ENCODE measurements around the gene TBC1D13. TPM values are rescaled to one million over a fixed set of nuclear protein-coding genes. Genes with fewer than 3 reads are reported as not detected.

TBC1D13 gene
- total RNA-seq, 1 donor from 2014 or later, result 27.1 TPM

DNA sequence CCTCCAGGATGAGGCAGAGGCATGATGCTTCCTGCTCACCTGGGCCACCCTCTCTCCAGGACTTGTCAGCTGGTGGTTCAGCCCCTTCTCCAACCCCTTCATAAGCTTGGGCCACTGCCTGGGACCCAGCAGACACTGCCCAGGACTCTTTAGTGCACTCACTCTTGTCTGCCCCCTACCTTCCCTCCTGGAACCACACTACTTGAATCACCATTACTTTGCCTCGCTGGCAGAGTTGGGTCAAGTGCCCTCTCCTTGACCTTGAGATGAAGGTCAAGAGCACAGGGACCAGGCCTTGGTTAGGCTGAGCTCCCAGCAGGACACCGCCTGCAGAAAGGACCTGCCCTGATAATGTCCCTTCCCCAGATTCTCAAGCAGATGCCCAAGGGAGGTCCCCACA lies 22.8 kb downstream of the TBC1D13 start:
- no peak overlapping the region for H3K4me3 ChIP-seq (ENCODE audit: low read depth, low read length)
- TF ChIP-seq CTCF (conservative IDR thresholded peaks at IDR 0.05; ENCODE audit: low read depth, low read length), result no peak
- DNase-seq (ENCODE audit: low read depth), result no peak

- no peak for DNase-seq (ENCODE audit: low read depth)
- H3K4me3 ChIP-seq (ENCODE audit: low read depth, low read length), result no peak overlapping the region
- no peak for TF ChIP-seq CTCF (conservative IDR thresholded peaks at IDR 0.05; ENCODE audit: low read depth, low read length)
Observed at GRCh38 chr9:128810873-128811272, 23.8 kb downstream of the TBC1D13 start.

DNA sequence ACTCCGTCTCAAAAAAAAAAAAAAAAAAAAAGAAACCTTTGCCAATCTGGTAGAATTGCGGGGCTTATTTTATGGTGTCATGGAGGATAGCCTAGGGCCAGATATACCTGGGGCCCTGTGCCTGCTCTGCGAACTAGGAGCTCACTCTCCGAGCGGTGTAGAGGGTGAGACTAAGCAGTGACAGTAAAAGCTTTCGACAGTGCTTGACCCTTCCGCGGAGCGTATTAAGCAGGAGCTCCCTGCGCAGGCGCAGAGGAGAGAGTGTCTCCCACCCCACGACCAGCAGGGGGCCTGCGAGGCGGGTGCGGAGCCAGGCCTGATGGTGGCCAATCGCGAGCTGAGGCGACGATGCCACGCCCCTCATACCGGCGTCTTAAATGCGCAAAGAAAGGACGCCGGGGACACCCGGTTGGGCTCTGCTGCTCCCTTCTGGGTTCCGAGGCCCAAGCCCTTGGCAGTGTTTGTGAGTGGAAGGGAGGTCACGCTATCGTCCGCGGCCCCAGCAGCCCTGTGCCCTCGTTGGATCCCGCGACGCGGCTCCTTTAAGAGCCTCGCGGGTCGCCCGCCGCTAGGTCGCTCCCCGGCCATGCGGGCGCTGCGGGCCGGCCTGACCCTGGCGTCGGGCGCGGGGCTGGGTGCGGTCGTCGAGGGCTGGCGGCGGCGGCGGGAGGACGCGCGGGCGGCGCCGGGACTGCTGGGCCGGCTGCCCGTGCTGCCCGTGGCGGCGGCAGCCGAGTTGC lies 31.2 kb downstream of the TBC1D13 start, which contains the start of gene ENDOG:
Gene ENDOG, plus strand, starts transcription at position 402 of the 740 bp plus-strand sequence. Its CDS starts 185 bp downstream, at position 587.
- peak within 1 kb of the TSS; percentile 72 for H3K4me3 ChIP-seq (ENCODE audit: low read depth, low read length)
- peak; percentile 56 for DNase-seq (ENCODE audit: low read depth)
- peak; percentile 91 for TF ChIP-seq CTCF (conservative IDR thresholded peaks at IDR 0.05; ENCODE audit: low read depth, low read length)

DNA sequence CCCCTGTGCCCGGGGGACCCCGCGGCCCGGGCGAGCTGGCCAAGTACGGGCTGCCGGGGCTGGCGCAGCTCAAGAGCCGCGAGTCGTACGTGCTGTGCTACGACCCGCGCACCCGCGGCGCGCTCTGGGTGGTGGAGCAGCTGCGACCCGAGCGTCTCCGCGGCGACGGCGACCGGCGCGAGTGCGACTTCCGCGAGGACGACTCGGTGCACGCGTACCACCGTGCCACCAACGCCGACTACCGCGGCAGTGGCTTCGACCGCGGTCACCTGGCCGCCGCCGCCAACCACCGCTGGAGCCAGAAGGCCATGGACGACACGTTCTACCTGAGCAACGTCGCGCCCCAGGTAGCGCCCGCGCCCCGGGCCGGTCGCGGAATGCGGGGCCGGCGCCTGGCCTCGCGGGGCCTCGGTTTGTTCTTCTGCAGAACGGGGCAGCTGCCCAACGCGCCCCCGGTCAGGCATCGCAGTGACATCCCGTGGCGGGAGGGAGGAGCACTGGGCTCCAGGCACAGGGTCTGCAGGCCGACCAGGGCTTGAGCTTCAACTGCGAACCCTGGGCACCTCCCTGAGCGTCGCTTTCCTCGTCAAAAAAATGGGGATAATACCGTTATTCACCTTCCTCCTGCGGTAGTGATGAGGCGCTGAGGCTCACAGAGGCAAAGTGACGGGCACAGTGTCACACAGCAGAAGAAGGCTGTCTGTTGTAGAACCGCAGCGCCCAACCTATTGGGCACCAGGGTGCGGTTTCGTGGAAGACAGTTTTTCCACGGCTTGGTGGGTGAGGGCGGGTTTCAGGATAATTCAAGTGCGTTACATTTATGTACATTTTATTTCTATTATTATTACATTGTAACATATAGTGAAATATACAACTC lies 32.0 kb downstream of the TBC1D13 start:
- DNase-seq (ENCODE audit: low read depth), result no peak

GRCh38 chr9:128819716-128820664 lies 32.9 kb downstream of the TBC1D13 start:
- no peak for DNase-seq (ENCODE audit: low read depth)
- peak overlapping the region; percentile 72 for H3K4me3 ChIP-seq (ENCODE audit: low read depth, low read length)
- TF ChIP-seq CTCF (conservative IDR thresholded peaks at IDR 0.05; ENCODE audit: low read depth, low read length), result no peak

More for the DNA sequence above, 32.0 kb downstream of the TBC1D13 start:
- peak overlapping the region; percentile 72 for H3K4me3 ChIP-seq (ENCODE audit: low read depth, low read length)
- TF ChIP-seq CTCF (conservative IDR thresholded peaks at IDR 0.05; ENCODE audit: low read depth, low read length), result peak; percentile 10
